DMS153 treated with DMSO at 0.1 percent for 48 hours (cell line): Measurements from ENCODE around the gene SYNE1.

ENCODE experiments used
- DNase-seq: peaks from one replicate; lab custom pipeline; 2025; ENCODE audit not compliant: unreplicated experiment; lab: John Stamatoyannopoulos, UW

The SYNE1 gene

GRCh38 chr6:152380993-152381898 is 255.9 kb downstream of the SYNE1 start:
- DNase-seq, result no peak

DNA sequence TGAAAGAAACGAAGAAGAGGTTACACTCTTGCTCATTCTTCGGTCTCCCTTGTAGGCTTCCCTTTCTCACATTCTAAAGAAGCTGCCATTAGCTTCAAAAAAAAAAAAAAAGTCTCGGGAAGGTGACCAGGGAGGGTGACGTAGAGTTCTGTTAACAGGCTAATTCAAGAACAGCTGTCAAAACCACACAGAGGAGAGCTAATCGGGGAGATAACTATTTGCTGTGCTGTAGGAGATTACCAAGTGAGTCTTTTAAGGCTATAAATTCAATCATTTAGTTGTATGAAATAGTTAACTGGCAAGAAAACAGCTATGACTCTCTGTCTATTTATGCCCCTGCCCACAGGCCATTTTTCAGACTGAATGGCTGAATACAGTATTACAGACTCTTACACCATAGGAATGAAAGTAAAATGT is 256.8 kb downstream of the SYNE1 start:
- no peak for DNase-seq

DNA sequence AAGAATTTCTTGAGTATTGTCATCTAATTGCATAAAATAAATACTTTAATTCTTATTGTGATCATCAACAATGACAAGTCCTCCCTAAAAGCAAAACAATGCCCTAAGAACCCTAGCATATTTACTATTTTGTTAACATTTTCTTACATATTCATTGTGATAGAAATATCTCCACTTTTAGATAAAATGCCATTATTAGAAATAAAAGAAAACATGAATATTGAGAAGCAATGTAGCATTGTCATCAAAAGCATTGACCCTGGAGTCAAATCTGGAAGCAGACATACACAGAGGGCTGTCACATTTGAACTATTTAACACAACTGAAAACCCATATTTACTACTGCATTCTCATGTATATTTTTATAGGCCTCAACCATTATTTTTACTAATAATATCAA is 257.7 kb downstream of the SYNE1 start:
- DNase-seq, result no peak

DNA sequence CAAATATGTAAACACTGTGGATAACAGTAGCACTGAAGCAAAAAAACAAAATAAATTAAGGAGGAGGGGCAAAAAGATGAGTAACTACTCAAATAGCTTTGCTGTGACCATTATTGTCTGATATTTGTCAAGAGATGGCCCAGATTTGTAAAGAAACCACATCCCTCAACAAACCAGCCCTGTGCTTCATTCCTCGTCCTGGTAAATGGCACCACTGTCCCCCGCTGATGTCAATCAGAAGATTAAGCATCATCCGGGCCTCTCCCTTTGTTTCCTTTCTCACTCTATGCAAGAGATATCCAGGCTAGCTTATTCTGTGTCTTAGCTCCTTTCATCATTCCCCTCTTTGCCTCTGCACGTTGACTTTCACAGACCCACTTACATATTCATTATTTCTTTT is 259.0 kb downstream of the SYNE1 start:
- DNase-seq, result no peak

DNA sequence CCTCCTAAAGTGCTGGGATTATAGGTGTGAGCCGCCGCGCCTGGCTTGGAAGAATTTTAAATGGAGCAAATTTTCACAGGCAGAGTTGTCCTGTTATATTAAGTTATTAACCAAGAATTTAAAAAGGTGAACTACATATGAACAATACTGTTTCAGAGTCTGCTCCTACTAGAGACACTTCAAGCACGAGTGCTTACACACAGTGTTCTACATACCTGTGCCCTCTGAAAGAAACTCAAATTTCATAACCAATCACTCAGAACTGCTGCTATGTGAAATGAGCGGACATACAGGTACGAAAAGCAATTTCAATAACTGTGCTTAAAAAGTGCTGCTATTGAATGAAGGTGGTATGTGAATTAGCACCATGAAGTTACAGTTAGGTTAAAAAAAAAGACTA is 262.0 kb downstream of the SYNE1 start:
- DNase-seq, result no peak

DNA sequence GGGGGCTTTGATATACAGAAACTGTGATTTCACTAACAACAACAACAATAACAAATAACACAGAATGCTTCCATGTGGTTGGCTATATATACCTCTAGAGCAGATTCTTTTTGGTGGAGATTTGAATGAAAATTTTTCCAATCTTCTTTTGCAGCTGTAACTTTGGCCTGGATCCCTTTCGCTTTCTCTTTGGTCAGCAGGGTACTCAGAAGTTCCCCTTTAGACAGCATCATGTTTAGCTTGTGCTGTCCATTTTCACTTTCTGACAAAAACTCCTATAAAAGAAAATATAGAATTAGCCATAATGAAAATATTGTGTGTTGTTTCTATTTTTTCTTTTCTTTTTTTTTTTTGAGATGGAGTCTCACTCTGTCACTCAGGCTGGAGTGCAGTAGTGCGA is 264.2 kb downstream of the SYNE1 start:
- DNase-seq, result no peak

DNA sequence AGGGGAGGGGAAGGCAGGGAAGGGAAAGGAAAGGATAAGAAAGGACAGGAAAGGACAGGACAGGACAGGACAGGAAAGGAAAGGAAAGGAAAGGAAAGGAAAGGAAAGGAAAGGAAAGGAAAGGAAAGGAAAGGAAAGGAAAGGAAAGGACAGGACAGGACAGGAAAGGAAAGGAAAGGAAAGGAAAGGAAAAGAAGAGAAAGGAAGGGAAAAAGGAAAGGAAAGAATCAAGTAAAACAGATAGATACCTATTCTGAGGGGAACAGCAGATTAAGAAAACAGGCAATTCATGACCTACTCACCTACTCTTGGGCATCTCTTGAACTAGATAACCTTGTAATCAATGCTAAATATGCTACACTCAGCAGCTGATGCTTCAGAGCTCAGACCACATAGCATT is 265.4 kb downstream of the SYNE1 start:
- DNase-seq, result no peak

DNA sequence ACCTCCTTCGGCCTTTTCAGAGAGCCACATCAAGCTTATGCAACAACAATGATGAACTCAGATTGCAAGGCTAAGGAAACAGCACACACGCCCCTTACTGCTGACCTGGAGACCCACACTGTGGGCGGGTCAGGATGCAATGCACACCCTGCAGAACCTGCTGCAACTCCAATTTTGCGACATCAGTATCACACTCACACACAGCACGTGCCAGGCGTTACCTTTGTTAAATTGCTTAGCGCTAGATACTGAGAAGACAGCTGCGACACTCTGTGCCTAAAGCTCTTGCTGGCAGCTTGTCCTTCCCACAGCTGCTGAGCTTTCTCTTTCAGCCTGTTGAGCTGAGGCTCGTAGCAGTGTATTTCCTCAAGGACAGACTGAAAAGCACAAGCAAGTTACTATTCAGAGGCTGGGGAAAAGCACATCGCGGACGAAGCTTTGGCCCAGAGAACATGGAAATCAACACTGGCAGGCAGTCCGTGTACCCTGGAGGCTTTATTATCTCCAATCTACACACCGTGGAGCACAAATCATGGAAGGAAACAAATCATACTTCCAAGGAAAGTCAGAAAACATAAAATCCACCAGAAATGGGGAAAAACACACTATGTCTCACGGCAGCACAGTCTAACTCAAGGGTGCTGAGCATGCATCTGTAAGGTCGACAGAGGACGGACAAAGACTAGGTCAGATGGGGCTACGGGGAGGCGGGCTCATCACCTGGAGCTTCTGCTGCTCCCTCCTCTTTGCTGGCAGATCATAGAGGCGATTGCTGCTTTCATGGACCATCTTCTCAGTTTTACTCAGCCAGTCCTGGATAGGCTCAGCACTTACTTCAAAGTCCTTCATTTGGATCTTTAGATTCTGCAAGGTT is 268.2 kb downstream of the SYNE1 start:
- no peak for DNase-seq

- DNase-seq, result no peak
Measured at GRCh38 chr6:152364866-152365265, 272.3 kb downstream of the SYNE1 start.

GRCh38 chr6:152360034-152360433 is 277.1 kb downstream of the SYNE1 start:
- no peak for DNase-seq

GRCh38 chr6:152356662-152357061 is 280.5 kb downstream of the SYNE1 start:
- no peak for DNase-seq

GRCh38 chr6:152356016-152356415 is 281.1 kb downstream of the SYNE1 start:
- DNase-seq, result no peak

DNA sequence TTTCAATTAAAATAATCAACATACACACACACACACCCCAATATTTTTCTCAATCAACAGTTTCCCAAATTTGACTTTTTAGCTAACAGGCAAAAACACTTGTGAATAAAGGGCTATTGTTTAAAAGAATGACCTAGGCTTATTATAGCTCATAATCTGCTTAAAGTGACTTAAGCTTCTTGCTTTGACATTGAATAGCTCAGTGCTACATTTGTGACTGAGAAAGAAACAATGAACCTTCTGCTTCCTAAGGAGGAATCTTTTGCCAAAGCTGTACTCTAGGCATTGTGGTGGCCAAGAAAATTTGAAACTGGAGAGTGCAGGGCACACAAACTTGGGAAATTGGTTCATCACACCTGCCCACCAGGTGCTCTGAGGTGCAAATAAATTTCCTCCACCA is 282.0 kb downstream of the SYNE1 start:
- DNase-seq, result no peak

GRCh38 chr6:152353440-152353839 is 283.7 kb downstream of the SYNE1 start:
- no peak for DNase-seq

DNA sequence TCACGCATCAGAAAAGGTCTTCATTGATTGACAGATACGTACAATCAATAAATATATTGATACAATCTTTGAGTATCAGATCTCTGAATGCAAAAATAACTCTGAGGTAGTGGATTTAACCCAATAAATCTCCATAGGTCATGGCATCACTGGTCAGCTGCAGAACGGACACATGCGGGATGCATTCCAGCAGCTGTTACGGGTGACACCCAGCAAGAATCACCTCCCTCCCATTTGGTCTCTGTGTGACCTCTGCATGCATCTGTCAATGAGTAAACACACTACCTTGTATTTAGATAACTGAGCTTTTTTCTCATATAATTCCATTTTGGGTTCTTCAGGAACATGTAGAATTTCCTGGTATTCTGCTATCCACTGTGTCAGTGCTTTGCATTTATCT is 285.4 kb downstream of the SYNE1 start:
- DNase-seq, result no peak

DNA sequence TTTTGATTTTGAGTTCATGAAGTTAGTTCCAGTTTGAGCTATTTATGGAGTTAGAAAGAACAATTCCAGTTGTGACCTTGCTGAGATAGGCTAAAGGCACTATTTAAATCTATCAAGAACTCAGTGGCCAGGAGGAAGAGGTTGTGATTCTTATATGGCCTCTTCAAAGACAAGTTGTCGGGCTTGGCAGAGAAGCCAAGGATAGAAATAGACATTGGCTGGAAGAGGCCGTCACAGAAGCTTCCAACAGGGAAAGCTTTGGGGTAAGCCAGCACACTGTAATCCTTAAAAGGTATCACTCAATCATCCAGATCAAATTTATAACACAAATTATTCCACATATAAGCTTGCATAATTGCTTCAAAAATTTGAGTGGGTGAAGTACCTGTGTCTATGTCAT is 286.1 kb downstream of the SYNE1 start:
- DNase-seq, result no peak

GRCh38 chr6:152348116-152348515 is 289.0 kb downstream of the SYNE1 start:
- no peak for DNase-seq

GRCh38 chr6:152343735-152344360 is 293.3 kb downstream of the SYNE1 start:
- DNase-seq, result no peak

DNA sequence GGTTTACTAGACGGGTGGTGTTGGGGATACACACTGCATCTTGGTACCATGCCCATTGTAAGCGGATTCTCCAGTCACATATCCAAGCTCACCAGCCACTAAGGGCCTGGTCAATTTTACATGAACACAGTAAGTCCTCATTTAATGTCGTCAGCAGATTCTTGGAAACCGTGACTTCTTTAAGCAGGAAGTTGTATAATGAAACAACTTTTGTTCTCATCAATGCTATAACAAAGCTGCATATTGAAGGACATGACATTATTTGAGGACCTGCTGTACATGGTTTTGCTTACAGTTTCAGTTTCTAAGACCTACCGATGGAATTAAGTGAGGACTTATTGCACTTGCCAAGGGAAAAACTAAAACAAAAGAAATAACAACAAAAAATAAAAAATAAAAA is 295.6 kb downstream of the SYNE1 start:
- DNase-seq, result no peak

DNA sequence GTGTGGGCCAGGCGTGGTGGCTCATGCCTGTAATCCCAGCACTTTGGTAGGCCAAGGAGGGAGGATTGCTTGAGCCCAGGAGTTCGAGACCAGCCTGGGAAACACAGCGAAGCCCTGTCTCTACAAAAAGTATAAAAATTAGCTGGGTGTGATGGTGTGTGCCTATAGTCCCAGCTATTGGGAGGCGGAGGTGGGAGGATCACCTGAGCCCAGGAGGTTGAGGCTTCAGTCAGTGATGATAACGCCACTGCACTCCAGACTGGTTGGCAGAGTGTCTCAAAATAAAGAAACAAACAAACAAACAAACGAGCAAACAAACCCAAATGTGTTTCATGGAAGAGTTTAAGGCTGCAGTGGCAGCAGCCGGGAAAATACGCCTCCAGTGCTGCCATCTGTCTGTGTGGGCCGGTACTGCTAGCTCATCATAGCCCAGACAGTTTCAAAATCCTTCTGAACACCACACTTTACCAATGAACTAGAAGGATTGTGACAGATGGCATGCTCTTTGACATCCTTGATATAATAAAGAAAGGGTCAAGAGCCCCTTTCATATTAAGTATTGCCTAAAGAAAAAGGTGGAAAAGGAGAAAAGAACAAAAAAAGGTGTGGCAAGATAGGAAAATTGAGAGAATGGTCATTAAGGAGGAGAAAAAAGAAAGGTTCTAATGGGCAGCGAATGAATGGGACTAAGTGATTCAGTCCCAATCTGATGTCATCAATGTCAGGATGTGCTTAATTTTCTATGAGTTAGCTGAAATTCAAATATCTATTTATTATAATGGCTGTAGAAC is 298.6 kb downstream of the SYNE1 start:
- no peak for DNase-seq

DNA sequence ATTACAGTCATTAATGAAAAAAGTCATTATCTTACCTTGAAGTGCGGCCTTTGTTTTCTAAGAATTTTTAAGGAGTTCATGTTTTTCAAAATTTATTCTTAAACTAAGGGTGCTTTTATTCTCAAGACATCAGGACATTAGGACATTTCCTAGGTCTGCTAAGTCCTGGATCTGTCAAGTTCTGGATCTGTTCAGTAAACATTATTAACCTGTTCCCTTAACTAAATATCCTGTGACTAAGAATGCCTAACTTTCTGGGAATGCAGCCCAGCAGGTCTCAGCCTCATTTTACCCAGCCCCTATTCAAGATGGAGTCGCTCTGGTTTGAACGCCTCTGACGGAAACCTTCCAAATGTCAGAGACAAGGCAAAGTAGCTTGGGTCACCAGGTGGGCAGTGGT is 302.6 kb downstream of the SYNE1 start:
- DNase-seq, result no peak
